GM21390 (cell line): ENCODE results near the gene PAXX.

Experiments used
- ATAC-seq: cut with Tn5 transposase; IDR thresholded peaks from one replicate; pipeline ENCODE4 v1.9.1; 2021; ENCODE audit not compliant: unreplicated experiment

Gene PAXX

DNA sequence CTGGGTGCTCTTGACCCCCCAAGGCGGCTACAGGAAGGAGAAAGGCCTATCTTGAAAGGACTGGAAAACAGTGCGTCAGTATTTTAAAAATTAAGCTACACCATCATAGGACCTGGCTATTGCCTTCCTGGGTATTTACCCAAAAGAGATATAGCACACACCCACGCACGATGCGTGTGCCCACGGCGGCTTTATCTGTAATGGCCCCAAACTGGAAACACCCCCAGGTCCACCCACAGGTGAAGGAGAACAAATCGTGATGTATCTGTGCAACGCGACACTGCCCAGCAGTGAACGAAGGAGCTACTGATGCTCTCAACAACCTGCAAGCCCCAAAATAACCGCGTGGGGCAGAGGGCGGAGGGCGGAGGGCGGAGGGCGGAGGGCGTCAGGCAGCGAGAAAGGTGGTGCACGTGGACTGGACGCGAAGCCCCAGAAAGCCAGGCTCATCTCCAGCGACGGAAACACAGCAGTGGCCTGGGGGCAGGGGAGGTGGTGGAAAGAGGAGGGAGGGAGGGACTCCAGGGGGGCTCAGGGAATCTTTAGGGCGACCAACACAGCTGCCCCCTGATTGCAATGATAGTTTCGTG lies 27.3 kb upstream of the PAXX start:
- no peak for ATAC-seq

DNA sequence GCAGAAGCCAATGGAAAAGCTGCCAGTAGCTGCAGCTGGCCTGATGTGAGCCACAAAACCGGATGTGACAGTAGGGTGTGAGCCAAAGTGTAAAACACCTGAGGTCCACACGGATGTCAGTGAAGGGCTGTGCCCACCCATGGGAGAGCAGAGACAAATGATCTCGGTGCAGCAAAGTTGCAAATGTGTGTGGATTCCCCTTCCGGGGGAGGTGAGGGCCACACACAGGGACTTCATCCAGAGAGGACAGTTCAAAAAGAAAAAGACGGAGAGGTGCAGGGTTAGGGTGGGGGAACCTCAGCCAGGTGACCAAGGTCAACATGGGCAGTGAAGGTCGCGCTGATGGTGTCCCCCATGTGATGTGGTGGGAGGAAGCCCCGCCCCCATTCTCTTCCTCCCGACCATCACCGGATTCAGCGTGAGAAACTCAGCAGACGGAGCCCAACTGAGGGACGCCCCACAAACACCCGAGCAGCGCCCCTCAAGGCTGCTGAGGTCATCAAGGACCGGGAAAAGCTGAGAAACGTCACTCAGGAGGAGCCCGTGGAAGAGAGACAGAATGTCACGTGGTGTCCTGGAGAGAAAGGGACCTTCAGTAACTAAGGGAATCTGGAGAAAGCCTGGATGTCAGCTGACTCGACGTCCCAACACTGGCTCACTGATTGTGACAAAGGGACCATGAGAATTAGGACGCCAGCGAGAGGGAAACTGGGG lies 26.3 kb upstream of the PAXX start:
- no peak for ATAC-seq

DNA sequence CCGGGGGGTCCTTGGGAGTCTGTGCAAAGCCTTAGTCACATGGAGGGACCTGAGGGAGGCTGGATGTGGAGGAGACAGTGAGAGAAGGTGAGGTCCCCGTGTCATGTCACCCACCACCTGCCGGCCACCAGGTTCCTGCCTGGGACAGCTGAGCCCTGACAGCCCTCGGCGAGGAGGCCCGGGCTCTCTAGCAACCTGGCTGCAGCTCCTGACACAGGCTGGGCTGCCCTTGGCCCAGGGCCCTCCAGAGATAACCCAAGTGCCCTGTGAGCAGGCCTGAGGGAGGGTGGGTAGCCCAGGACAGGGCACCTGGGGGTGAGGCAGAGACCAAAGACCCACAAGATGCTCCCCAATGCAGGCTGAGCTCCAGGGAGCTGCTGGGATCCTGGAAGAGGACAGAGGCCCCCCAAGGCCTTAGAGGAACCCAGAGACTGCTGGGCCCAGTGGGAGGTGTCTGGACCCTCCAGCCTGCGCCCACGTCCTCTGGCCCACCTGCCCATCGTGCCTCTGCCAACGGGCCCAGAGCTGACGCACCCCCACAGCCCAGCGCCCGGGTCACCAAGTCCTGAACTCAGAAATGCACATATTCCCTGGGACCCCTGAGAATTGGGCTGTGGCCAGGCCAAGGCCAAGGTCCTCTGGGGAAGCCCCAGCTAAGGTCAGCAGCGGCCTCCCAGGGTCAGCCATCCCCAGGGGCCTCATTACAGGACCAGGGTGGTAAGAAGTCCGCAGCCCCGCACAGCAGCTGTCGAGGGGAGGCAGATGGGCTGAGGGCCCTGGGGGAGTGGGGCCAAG lies 23.7 kb upstream of the PAXX start:
- ATAC-seq, result no peak

DNA sequence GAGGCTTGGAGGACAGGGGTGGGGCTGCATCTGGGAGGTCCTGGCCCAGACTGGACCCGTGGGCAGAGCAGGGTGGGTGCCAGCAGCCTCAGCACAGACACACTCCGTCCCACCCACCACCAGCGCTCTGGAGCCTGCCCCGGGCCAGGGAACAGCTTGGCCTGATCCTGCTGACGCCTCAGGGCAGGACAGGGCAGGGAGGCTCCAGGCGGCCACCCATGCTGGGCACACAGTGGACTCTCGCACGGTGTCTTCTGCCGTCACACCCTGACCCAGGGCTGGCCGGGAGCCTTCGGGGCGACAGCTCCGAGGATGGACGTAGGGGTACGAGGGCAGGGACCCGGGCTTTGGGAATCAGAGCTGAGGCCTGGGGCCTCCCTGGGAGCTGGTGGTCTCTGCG lies 23.1 kb upstream of the PAXX start:
- ATAC-seq, result no peak

DNA sequence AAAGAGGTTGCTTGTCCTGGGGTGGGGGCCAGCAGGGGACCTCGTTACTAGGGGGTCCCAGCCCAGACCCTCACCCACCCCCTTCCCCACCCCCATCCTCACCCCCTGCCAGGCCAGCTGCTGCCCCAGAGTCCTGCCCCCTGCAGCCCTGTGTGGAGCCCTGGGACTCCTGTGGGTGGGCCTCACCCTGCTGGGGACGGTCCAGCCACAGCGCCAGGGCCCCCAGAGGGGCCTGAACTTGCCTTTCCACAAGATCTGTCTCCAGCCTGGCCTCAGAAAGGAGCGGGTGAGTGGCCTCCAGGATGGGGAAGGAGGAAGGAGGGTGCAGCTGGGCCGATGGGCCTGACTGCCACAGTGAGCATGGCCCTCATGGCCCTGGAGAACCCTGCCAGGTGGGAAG lies 22.4 kb upstream of the PAXX start:
- ATAC-seq, result no peak

DNA sequence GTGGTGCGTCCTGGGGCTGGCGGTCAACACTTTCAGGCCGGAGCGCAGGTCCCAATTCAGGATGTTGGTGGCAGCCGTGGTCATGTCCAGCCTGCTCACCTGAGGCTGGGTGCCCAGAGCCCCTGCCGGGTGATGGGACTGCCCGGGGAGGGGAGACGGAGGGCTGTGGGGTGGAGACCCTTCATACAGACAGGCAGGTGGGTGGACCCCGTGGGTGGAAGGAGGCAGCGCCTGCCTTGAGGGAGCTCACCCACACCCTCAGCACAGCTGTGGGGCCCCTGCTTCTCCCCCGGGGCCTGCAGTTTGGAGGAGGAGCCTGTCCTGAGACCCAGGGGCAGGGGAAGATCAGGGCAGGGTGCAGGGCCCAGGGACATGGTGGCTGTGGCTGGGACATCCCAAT lies 21.9 kb upstream of the PAXX start:
- no peak for ATAC-seq

DNA sequence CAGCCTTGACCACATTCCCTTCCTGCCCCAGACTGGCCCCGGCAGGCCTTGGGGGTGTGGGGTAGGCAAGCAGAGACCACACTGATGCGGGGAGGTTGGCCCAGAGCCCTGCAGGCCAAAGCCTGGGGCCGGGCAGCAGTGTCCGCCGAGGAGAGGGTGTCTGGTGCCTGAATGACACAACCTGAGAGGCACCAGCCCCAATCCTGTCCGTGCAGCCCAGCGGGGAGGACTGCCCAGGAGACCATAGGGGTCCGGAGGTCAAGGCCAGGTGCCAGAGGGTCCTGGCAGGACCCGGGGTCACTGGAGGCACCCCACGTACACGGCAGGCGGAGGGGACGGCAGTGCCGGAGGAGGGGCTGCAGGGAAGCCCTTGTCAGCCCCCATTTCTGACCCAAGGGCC lies 20.5 kb upstream of the PAXX start:
- ATAC-seq, result no peak

DNA sequence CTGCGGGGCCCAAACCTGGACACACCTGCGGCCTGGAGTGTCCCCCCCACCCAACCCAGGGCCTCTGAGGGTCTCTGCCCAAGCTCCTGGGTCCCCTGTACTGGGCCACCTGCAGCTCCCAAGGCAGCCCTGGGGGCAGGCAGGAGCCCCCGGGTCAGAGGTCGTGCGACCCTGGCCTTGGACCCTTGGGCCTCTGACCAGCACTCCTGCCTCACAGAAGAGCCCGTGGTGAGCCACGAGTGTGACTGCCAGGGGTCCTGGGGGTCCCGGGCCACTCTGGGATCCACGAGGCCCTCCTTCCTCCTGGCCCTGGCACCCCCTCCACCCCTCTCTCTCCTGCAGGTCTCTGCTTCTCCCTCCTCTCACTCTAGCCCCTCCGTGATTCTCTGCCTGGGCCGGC lies 19.9 kb upstream of the PAXX start:
- no peak for ATAC-seq

DNA sequence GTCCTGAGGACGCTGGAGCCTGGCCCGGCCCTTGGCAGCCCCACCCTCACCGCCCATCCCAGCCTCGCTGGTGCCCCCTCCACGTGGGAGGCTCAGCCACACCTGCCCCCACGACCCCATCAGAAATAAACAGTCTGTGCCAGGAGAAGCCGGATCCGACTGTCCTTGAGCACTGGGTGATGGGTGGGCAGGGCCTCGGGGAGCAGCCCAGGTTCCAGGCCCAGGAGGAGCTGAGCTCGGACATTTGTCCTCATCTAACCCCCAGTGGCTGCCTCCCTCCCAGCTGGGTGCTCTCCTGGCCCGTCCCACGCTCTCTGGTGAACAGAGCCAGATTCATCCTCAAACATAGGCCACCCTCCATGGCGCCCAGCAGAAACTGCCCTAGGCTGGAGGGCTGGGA lies 19.5 kb upstream of the PAXX start:
- ATAC-seq, result no peak

DNA sequence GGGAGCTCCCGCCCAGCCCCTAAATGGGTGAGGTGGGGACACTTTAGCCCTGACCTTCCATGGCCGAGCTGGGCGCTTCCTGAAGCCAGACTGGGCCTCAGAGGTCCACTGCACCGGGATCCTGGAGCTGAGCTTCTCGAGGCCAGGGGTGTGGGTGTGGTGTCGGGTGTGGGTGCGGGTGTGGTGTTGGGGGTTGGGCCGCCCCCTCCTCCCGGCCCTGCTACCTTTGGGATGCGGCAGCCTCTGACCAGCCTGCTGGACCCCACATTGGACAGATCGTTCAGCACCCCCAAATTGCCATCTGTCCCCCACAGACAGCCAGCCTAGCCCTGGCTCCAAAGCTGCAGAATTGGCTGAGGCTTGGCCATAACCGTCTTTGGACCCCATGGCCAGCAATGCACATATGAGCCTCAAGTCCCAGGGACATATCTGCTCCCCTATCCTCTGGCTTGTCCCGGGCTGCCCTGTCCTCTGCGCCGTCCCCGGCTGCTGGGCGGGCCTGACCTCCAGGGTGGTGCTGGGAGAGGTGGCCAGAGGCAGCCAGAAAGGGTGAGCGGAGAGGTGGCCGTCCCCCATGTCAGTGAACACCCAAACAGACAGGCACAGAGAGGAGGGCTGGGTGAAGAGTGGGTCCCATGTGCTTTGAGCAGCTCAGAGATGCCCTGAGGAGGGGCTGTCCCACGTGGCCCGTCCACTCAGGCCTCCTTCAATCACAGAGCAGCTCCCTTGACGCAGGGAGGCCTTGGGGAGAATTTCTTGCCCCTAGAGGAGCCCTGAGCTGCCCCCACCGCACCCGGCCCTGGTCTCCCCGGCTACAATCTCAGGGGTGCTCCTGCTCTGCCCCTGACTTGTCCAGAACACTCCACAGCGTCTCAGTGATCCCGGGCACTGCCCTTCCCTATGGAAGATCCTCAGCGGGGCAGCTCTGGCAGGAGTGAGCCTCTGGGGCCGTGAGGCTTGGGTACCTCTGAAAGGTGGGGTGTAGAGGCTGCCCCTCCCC lies 18.3 kb upstream of the PAXX start:
- ATAC-seq, result no peak

DNA sequence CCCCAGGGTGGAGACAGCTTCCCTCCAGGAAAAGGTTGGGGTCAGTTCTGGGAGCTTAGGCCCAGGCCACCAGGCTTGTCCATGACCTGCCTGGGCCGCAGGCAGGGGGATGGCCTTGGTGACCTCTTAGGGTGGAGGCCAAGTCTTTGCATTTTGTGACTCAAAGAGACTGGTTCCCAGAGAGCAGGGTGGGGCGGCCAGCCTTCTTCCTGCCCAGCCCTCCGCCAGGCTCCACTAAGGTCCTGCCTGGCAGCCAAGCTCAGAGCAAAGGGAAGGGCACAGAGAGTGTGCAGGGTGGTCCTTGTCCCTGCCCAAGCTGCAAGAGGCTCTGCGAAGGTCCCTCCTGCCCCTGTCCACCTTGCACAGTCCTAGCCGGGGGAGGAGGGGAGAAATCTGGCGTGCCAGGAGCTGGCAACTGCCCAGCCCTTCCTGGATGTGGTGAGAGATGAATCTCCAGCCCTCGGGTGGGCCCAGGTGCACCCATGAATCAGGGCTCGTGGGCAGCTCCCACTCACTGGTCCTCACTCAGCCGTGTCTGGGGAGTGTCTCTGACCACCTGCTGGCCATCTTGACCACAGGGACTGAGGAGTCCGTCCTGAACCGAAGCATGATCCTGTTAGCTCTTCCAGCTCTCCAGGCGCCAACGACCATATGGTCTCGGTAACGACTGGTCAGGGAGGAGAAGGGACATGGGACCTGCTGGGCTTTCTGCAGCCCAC lies 17.2 kb upstream of the PAXX start:
- no peak for ATAC-seq

DNA sequence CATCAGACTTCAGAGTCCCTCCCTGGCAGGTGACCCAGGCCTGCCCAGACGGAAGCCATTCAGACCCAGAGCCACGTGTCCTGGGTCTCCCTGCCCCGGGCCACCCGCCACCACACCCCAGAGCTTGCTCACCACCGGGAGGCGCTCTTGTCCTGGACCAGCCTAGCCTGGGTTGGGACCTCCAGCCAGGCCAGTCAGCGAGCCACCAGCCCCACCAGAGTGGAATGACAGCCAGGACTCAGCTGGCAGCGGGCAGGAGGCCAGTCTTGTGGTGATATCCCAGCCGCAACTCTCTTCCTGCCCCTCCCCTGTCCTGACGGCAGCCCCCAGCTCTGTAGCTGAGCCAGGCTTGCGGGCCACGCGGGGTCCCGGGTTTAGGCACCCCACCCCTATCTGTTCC lies 16.6 kb upstream of the PAXX start:
- no peak for ATAC-seq

DNA sequence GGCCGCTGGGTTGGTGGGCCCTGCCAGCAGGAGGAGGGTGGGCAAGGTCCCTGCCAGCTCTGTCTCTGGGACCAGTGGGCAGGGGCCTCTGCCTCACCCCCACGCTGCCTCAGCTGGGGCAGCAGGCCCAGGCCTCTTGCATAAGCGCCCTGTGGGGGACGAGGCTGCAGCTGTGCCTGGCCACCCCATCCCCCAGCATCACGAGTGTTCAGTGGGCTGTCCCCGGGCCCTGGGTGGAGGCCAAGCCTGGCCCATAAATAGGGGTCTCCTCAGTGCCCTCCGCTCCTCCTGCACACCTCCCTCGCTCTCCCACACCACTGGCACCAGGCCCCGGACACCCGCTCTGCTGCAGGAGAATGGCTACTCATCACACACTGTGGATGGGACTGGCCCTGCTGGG lies 15.0 kb upstream of the PAXX start, which contains the start of gene PTGDS:
PTGDS (plus strand) TSS at position 282 of the 400 bp plus-strand sequence; CDS start at position 357, 75 bp downstream.
- no peak for ATAC-seq

DNA sequence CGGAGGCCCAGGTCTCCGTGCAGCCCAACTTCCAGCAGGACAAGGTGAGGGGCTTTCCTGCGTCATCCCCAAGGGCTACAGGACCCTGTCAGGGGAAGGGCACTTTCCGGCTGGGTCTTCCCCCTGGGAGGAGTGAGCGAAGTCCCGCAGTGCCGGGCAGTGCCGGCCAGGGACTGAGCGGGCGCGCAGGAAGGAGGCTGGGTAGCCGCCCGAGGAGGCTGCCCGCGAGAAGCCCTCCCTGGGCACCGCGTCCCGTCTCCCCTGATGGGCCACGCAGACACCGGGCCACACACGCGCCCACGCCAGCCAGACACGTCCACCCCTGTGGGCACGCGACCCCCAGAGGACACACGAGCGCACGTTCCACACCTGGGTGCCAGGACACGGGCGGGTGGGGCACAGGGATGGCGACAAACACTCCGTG lies 14.6 kb upstream of the PAXX start:
- ATAC-seq, result no peak

DNA sequence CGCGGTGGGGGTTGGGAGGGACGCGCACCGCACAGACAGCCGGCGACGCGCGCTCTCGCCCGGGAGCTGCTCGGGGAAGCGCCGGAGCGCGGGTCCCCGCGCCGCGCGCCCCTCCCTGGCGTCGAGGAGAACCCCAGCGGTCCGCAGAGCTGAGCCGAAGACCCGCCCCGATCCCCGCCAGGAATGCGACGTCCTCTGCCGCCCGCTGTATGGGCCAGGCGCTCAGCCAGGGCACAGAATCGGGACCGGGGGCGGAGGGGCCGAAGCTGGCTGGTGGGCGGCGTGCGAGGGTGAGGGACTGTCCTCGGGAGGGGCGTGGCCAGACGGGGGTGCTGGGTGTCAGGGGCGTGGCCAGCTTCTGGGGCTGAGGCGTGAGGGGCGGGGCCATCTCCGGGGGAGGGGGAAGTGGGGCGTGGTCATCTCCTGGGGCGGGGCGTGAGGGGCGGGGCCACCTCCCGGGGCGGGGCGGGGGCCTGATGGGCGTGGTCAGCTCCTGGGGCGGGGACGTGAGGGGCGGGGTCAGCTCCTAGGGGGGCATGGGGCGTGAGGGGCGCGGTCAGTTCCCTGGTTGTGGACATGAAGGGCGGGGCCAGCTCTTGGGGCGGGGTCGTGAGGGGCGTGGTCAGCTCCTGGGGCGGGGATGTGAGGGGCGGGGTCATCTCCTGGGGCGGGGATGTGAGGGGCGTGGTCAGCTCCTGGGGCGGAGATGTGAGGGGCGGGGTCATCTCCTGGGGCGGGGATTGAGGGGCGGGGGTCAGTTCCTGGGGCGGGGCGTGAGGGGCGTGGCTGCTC lies 14.0 kb upstream of the PAXX start:
- no peak for ATAC-seq

DNA sequence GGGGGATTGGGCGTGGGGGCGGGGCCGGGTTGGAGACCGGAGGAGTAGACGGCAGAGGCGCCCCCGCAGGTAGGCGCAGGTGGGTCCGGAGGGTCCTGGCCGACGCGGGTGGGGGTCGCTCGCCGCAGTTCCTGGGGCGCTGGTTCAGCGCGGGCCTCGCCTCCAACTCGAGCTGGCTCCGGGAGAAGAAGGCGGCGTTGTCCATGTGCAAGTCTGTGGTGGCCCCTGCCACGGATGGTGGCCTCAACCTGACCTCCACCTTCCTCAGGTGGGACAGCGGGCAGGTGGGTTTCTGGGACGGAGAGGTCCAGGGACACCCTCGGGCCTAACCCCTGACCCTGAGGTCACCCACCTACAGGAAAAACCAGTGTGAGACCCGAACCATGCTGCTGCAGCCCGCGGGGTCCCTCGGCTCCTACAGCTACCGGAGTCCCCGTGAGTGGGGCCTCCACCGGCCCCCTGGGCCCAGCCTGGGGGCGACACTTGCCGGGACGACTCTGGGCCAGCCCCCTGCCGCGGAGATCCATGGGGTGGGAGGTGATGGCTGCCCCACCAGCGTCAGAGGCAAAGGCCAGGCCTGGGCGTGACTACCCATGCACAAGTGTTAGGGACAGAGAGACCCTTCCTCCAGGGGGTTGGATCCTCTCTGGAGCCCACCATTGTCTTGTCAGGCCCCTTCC lies 13.2 kb upstream of the PAXX start:
- no peak for ATAC-seq

DNA sequence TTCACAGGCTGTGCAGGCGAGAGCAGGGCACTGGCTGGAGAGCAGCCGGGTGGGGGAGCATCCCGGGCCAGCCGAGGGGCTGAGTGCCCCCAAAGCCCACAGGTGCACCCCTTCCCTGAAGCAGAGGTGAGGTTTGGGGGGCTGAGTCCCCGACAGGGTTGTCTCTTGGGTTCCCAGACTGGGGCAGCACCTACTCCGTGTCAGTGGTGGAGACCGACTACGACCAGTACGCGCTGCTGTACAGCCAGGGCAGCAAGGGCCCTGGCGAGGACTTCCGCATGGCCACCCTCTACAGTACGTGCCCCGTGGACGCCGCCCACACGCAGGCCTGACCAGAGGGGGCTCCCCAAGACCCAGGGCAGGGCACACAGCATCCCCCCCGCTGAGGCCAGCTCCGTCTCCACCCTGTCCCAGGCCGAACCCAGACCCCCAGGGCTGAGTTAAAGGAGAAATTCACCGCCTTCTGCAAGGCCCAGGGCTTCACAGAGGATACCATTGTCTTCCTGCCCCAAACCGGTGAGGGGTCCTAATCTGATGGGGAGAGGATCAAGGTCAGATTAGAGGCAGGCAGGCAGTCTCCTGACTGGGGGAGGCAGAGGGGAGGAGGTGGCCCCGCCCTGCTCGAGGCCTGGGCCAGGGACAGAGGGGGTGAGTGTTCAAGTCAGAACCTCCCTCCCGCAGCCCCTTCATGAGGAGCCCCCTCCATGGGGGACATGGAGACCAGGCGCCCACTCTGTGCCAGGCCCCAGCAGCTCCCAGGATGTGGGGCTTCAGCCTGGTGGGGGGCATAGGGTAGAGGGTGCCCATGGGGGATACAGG lies 12.2 kb upstream of the PAXX start:
- no peak for ATAC-seq
